ENCODE results near the gene NMUR1. TPM values are rescaled to one million over a fixed set of nuclear protein-coding genes. Genes with fewer than 3 reads are reported as not detected.

NMUR1 gene
- total and polyA plus RNA-seq, 2 experiments from 2014 or later: 0.33 to 0.37 TPM

GRCh38 chr2:231548752-231549151, 18.5 kb upstream of the NMUR1 start:
- Histone ChIP-seq H3K79me2 (no peaks in the 10 kb centered on the region), H4K20me1 (ENCODE audit: insufficient read depth, poor library complexity, severe bottlenecking) (no peaks in the 10 kb centered on the region), H3K9me2 (replicated peaks; ENCODE audit: insufficient read depth) (no peaks in the 10 kb centered on the region), H3K4me3 (no peak overlapping the region), H3K9me3 (ENCODE audit: low read depth) (peaks cover 9% of the 10 kb centered on the region), H3K27ac (no peak overlapping the region), H3K36me3 (replicated peaks; ENCODE audit: insufficient read depth, low read depth) (no peaks in the 10 kb centered on the region), H3K4me2 (no peak overlapping the region), H3K27me3 (no peaks in the 10 kb centered on the region), H3K4me1 (ENCODE audit: insufficient read depth) (no peaks in the 10 kb centered on the region), H2AFZ (no peak overlapping the region)
- TF ChIP-seq CTCF (IDR thresholded peaks at IDR 0.05; ENCODE audit: poor library complexity) (no peak), EZH2phosphoT487 (IDR thresholded peaks at IDR 0.05; ENCODE audit: low read depth, severe bottlenecking, unreplicated experiment) (no peak), EZH2 (IDR thresholded peaks at IDR 0.05; ENCODE audit: borderline replicate concordance) (no peak)
- no peak for DNase-seq (ENCODE audit: low spot score)
- WGBS (ENCODE audit: low lambda C conversion rate, missing lambda C conversion rate): 64% methylated on average over 3 of the region's 3 CpGs

GRCh38 chr2:231547315-231548110, 17.3 kb upstream of the NMUR1 start:
- Histone ChIP-seq H4K20me1 (ENCODE audit: insufficient read depth, poor library complexity, severe bottlenecking) (no peaks in the 10 kb centered on the region), H3K4me3 (no peak overlapping the region), H3K4me1 (ENCODE audit: insufficient read depth) (no peaks in the 10 kb centered on the region), H3K9me3 (ENCODE audit: low read depth) (no peaks in the 10 kb centered on the region), H3K27ac (no peak overlapping the region), H2AFZ (no peak overlapping the region), H3K9me2 (replicated peaks; ENCODE audit: insufficient read depth) (no peaks in the 10 kb centered on the region), H3K27me3 (no peaks in the 10 kb centered on the region), H3K4me2 (no peak overlapping the region), H3K79me2 (no peaks in the 10 kb centered on the region), H3K36me3 (replicated peaks; ENCODE audit: insufficient read depth, low read depth) (no peaks in the 10 kb centered on the region)
- no peak for DNase-seq (ENCODE audit: low spot score)
- TF ChIP-seq EZH2 (IDR thresholded peaks at IDR 0.05; ENCODE audit: borderline replicate concordance) (no peak), CTCF (IDR thresholded peaks at IDR 0.05; ENCODE audit: poor library complexity) (no peak), EZH2phosphoT487 (IDR thresholded peaks at IDR 0.05; ENCODE audit: low read depth, severe bottlenecking, unreplicated experiment) (no peak)
- 95% methylated on average over 12 of the region's 12 CpGs for WGBS (ENCODE audit: low lambda C conversion rate, missing lambda C conversion rate)

- no peaks in the 10 kb centered on the region for H3K36me3 ChIP-seq (replicated peaks; ENCODE audit: insufficient read depth, low read depth)
- H4K20me1 ChIP-seq (ENCODE audit: insufficient read depth, poor library complexity, severe bottlenecking): no peaks in the 10 kb centered on the region
Measured at GRCh38 chr2:231546014-231546715, 15.9 kb upstream of the NMUR1 start.

More at GRCh38 chr2:231546014-231546715, 15.9 kb upstream of the NMUR1 start:
- Histone ChIP-seq H3K4me3 (no peak overlapping the region), H3K9me3 (ENCODE audit: low read depth) (no peaks in the 10 kb centered on the region), H3K4me1 (ENCODE audit: insufficient read depth) (no peaks in the 10 kb centered on the region), H3K27me3 (no peaks in the 10 kb centered on the region), H3K4me2 (no peak overlapping the region), H3K9me2 (replicated peaks; ENCODE audit: insufficient read depth) (no peaks in the 10 kb centered on the region), H2AFZ (no peak overlapping the region), H3K79me2 (no peaks in the 10 kb centered on the region), H3K27ac (no peak overlapping the region)
- DNase-seq (ENCODE audit: low spot score): no peak
- 87% methylated on average over 13 of the region's 13 CpGs for WGBS (ENCODE audit: low lambda C conversion rate, missing lambda C conversion rate)
- TF ChIP-seq EZH2 (IDR thresholded peaks at IDR 0.05; ENCODE audit: borderline replicate concordance): no peak
- TF ChIP-seq CTCF (IDR thresholded peaks at IDR 0.05; ENCODE audit: poor library complexity): no peak
- no peak for TF ChIP-seq EZH2phosphoT487 (IDR thresholded peaks at IDR 0.05; ENCODE audit: low read depth, severe bottlenecking, unreplicated experiment)
